Caco-2 (cell line): ENCODE measurements around the gene TRIM17. TPM values are rescaled to one million over a fixed set of nuclear protein-coding genes. Genes with fewer than 3 reads are reported as not detected.

Source experiments
- BruUV-seq: library from RNA; stranded (reverse); fragments of 400-500 nt; replicated peaks from 2 replicates; lab custom pipeline; 2021; lab: Mats Ljungman, UMichigan
- CTCF ChIA-PET: fragments of 300-600 bp; sonication (Branson Sonifier 250); formaldehyde crosslinking; loops from one replicate; lab custom pipeline; 2022; ENCODE audit warnings: antibody characterized with exemption; lab: Charles Lee
- POLR2A ChIA-PET: fragments of 300-600 bp; sonication (Branson Sonifier 250); formaldehyde crosslinking; loops from one replicate; lab custom pipeline; 2022; ENCODE audit warnings: antibody characterized with exemption; lab: Charles Lee
- DNase-seq, 2 experiments: peaks; one replicate each; pipeline versions ENCODE4 v3.0.0 to v3.0.0-alpha.2; 2020 to 2022
- H3K27me3 ChIP-seq: replicated peaks from 2 replicates; pipeline ENCODE4 v1.6.0; 2011; ENCODE audit warnings: low read length; ENCODE audit not compliant: control insufficient read depth, insufficient read depth
- H3K36me3 ChIP-seq: 2 replicates; pipeline ENCODE4 v1.5.1; 2011; ENCODE audit warnings: low read length; ENCODE audit not compliant: control insufficient read depth, insufficient read depth
- H3K4me1 ChIP-seq: fragments of 250-450 bp; sonication (Bioruptor Pico); 2 replicates; pipeline ENCODE4 v1.5.1; 2020; ENCODE audit warnings: mild to moderate bottlenecking
- H3K4me3 ChIP-seq: 2 replicates; pipeline ENCODE4 v1.5.1; 2011; ENCODE audit warnings: low read depth, mild to moderate bottlenecking, control low read depth, low read length
- H3K9me3 ChIP-seq: fragments of 250-450 bp; sonication (Bioruptor Pico); 2 replicates; pipeline ENCODE4 v1.5.1; 2020; ENCODE audit warnings: mild to moderate bottlenecking, moderate library complexity
- H3K27ac Mint-ChIP-seq: one replicate; pipeline ENCODE4 v1.8.0; 2022; ENCODE audit warnings: mixed read lengths; ENCODE audit not compliant: unreplicated experiment
- H3K27me3 Mint-ChIP-seq: one replicate; pipeline ENCODE4 v1.8.0; 2022; ENCODE audit warnings: mixed read lengths; ENCODE audit not compliant: insufficient read depth, unreplicated experiment
- H3K36me3 Mint-ChIP-seq: one replicate; pipeline ENCODE4 v1.8.0; 2022; ENCODE audit warnings: mild to moderate bottlenecking, mixed read lengths; ENCODE audit not compliant: insufficient read depth, unreplicated experiment
- H3K4me1 Mint-ChIP-seq: one replicate; pipeline ENCODE4 v1.8.0; 2022; ENCODE audit warnings: low read depth, mixed read lengths; ENCODE audit not compliant: unreplicated experiment
- H3K4me3 Mint-ChIP-seq: one replicate; pipeline ENCODE4 v1.8.0; 2022; ENCODE audit warnings: mild to moderate bottlenecking, moderate library complexity, mixed read lengths; ENCODE audit not compliant: unreplicated experiment
- H3K9me3 Mint-ChIP-seq: one replicate; pipeline ENCODE4 v1.8.0; 2022; ENCODE audit warnings: mixed read lengths; ENCODE audit not compliant: unreplicated experiment
- intact Hi-C: fragments of 100-400 bp; cut with micrococcal nuclease; formaldehyde crosslinking; loops from one replicate; pipeline ENCODE4 v1.10.0; 2022; ENCODE audit not compliant: unreplicated experiment
- total RNA-seq: library from RNA; stranded (reverse); gene quantifications from 2 replicates; pipeline ENCODE4 v1.2.3, GENCODE V29; 2022
- TF ChIP-seq, protein P1 (sequence below), 2 experiments: fragments of 200-600 bp in 1 of 2; IDR thresholded peaks; 1 replicate in 1 of 2; 2 replicates in 1 of 2; pipeline versions ENCODE4 v1.5.1 to v1.8.0; 2011 to 2022; ENCODE audit warnings: antibody characterized with exemption in 1 of 2, control low read depth in 1 of 2, inconsistent platforms in 1 of 2, low read depth in 1 of 2, low read length in 1 of 2, mild to moderate bottlenecking in 1 of 2, moderate library complexity in 1 of 2; ENCODE audit not compliant: insufficient read depth in 1 of 2, severe bottlenecking in 1 of 2, unreplicated experiment in 1 of 2

TRIM17 gene
- total RNA-seq, 1 experiment from 2014 or later: 4.0 TPM

- Mint-ChIP-seq H3K27ac (no peak overlapping the region), H3K4me3 (no peak overlapping the region), H3K4me1 (peaks cover 8% of the 10 kb centered on the region), H3K36me3 (peaks cover 31% of the 10 kb centered on the region), H3K27me3 (no peaks in the 10 kb centered on the region), H3K9me3 (no peaks in the 10 kb centered on the region)
- Histone ChIP-seq H3K9me3 (no peaks in the 10 kb centered on the region), H3K36me3 (no peaks in the 10 kb centered on the region), H3K4me3 (no peak overlapping the region), H3K27me3 (no peaks in the 10 kb centered on the region), H3K4me1 (peaks cover 14% of the 10 kb centered on the region)
- POLR2A ChIA-PET: no interaction called here
- intact Hi-C loops: no loop called here
- CTCF ChIA-PET: no interaction called here
- DNase-seq: no peak
- no TSS peak for BruUV-seq
- TF ChIP-seq, protein P1, sequence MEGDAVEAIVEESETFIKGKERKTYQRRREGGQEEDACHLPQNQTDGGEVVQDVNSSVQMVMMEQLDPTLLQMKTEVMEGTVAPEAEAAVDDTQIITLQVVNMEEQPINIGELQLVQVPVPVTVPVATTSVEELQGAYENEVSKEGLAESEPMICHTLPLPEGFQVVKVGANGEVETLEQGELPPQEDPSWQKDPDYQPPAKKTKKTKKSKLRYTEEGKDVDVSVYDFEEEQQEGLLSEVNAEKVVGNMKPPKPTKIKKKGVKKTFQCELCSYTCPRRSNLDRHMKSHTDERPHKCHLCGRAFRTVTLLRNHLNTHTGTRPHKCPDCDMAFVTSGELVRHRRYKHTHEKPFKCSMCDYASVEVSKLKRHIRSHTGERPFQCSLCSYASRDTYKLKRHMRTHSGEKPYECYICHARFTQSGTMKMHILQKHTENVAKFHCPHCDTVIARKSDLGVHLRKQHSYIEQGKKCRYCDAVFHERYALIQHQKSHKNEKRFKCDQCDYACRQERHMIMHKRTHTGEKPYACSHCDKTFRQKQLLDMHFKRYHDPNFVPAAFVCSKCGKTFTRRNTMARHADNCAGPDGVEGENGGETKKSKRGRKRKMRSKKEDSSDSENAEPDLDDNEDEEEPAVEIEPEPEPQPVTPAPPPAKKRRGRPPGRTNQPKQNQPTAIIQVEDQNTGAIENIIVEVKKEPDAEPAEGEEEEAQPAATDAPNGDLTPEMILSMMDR (IDR thresholded peaks at IDR 0.05; ENCODE audit: insufficient read depth in 1 of 2, low read depth in 1 of 2, low read length in 1 of 2, severe bottlenecking in 1 of 2, unreplicated experiment in 1 of 2): no peak
Observed at GRCh38 chr1:228411121-228411520, 5.5 kb downstream of the TRIM17 start.

- peak overlapping the region; percentile 24 for H3K4me3 Mint-ChIP-seq
- intact Hi-C loops: no loop called here
- H3K27me3 Mint-ChIP-seq: no peaks in the 10 kb centered on the region
- DNase-seq: no peak
- H3K4me1 Mint-ChIP-seq: peaks cover 8% of the 10 kb centered on the region
- BruUV-seq: no TSS peak
- Histone ChIP-seq H3K27me3 (no peaks in the 10 kb centered on the region), H3K9me3 (no peaks in the 10 kb centered on the region), H3K4me3 (no peak overlapping the region), H3K4me1 (peaks cover 14% of the 10 kb centered on the region), H3K36me3 (no peaks in the 10 kb centered on the region)
- ChIA-PET POLR2A (no interaction called here), CTCF (no interaction called here)
- H3K36me3 Mint-ChIP-seq: peaks cover 34% of the 10 kb centered on the region
- no peak overlapping the region for H3K27ac Mint-ChIP-seq
- TF ChIP-seq, protein P1 (IDR thresholded peaks at IDR 0.05; ENCODE audit: insufficient read depth in 1 of 2, low read depth in 1 of 2, low read length in 1 of 2, severe bottlenecking in 1 of 2, unreplicated experiment in 1 of 2): no peak
- no peaks in the 10 kb centered on the region for H3K9me3 Mint-ChIP-seq
Observed at GRCh38 chr1:228410671-228411070, 6.0 kb downstream of the TRIM17 start.

- Mint-ChIP-seq H3K27me3 (no peaks in the 10 kb centered on the region), H3K4me1 (peaks cover 8% of the 10 kb centered on the region), H3K4me3 (peak overlapping the region; percentile 24), H3K27ac (no peak overlapping the region), H3K9me3 (no peaks in the 10 kb centered on the region), H3K36me3 (peaks cover 35% of the 10 kb centered on the region)
- ChIA-PET POLR2A (no interaction called here), CTCF (no interaction called here)
- Histone ChIP-seq H3K27me3 (no peaks in the 10 kb centered on the region), H3K4me1 (peaks cover 16% of the 10 kb centered on the region), H3K4me3 (no peak overlapping the region), H3K36me3 (no peaks in the 10 kb centered on the region), H3K9me3 (no peaks in the 10 kb centered on the region)
- no peak for DNase-seq
- intact Hi-C loops: no loop called here
- TF ChIP-seq, protein P1 (IDR thresholded peaks at IDR 0.05; ENCODE audit: insufficient read depth in 1 of 2, low read depth in 1 of 2, low read length in 1 of 2, severe bottlenecking in 1 of 2, unreplicated experiment in 1 of 2): no peak
- BruUV-seq: no TSS peak
Observed at GRCh38 chr1:228410015-228410414, 6.6 kb downstream of the TRIM17 start.
